Measurements from ENCODE around the gene SAMD11. TPM values are rescaled to one million over a fixed set of nuclear protein-coding genes. Genes with fewer than 3 reads are reported as not detected.

The SAMD11 gene
- total RNA-seq, 1 experiment from 2014 or later: 13.5 TPM

- Mint-ChIP-seq H3K36me3 (ENCODE audit: insufficient read depth in 1 of 3, low read depth in 3 of 3) (peaks cover 6 to 47% (median 38%) of the 10 kb centered on the region in 3 experiments; a peak in 6 of 7 replicates), H3K27me3 (ENCODE audit: low read depth) (peaks cover 19% of the 10 kb centered on the region), H3K4me3 (peak within 1 kb of the TSS; percentile 58 to 94), H3K9me3 (no peaks in the 10 kb centered on the region; a peak in 1 of 5 replicates), H3K27ac (no peak within 1 kb of the TSS; a peak in 1 of 7 replicates), H3K4me1 (peaks cover 7 to 11% of the 10 kb centered on the region in 2 experiments)
- Histone ChIP-seq H3K79me1 (ENCODE audit: insufficient read depth, low read depth, low read length, poor library complexity, severe bottlenecking) (peaks cover 4% of the 10 kb centered on the region), H3K23me2 (ENCODE audit: insufficient read length, low read depth, low read length, poor library complexity, severe bottlenecking) (peaks cover 3% of the 10 kb centered on the region), H2AK5ac (ENCODE audit: insufficient read length, low read length) (no peak within 1 kb of the TSS), H3T11ph (ENCODE audit: low read length) (no peak within 1 kb of the TSS), H3K56ac (ENCODE audit: insufficient read length, low read depth, low read length) (no peak within 1 kb of the TSS), H3K27me3 (ENCODE audit: insufficient read depth, low read length) (peaks cover 4% of the 10 kb centered on the region; the same call in 1 of the 2 replicates), H3K4me2 (ENCODE audit: insufficient read depth, insufficient read length, low read length) (peak within 1 kb of the TSS; percentile 8), H4K91ac (ENCODE audit: insufficient read length, low read depth, low read length) (no peak within 1 kb of the TSS), H4K20me1 (ENCODE audit: control insufficient read depth, insufficient read depth, insufficient read length) (no peaks in the 10 kb centered on the region), H3K18ac (ENCODE audit: insufficient read length, low read depth, low read length) (no peak within 1 kb of the TSS), H2AFZ (ENCODE audit: low read length) (no peak within 1 kb of the TSS), H4K5ac (ENCODE audit: insufficient read length, low read depth, low read length) (no peak within 1 kb of the TSS), H2BK20ac (ENCODE audit: low read depth, low read length, poor library complexity, severe bottlenecking) (no peak within 1 kb of the TSS), H3K14ac (ENCODE audit: insufficient read depth, low read length) (no peak within 1 kb of the TSS; the same call in 1 of the 2 replicates), H2BK15ac (ENCODE audit: low read depth, low read length) (no peak within 1 kb of the TSS), H4K8ac (replicated peaks; ENCODE audit: insufficient read length, low read depth, low read length) (no peak within 1 kb of the TSS), H3K27ac (ENCODE audit: insufficient read length, low read depth, low read length) (no peak within 1 kb of the TSS), H3K79me2 (ENCODE audit: insufficient read depth, low read length) (peaks cover 5% of the 10 kb centered on the region; the same call in 1 of the 2 replicates), H3K9me3 (ENCODE audit: control insufficient read depth, low read depth, low read length) (no peaks in the 10 kb centered on the region), H2BK5ac (ENCODE audit: insufficient read length, low read length) (no peak within 1 kb of the TSS), H3K9ac (ENCODE audit: extremely low read depth, insufficient read length, low read length) (no peak within 1 kb of the TSS), H2BK12ac (ENCODE audit: insufficient read length, low read depth, low read length) (no peak within 1 kb of the TSS), H3K23ac (ENCODE audit: insufficient read length, low read depth, low read length) (no peak within 1 kb of the TSS), H3K4ac (ENCODE audit: low read depth, low read length) (no peak within 1 kb of the TSS), H3K4me1 (ENCODE audit: insufficient read depth, low read length) (no peaks in the 10 kb centered on the region), H2BK120ac (ENCODE audit: low read depth, low read length, poor library complexity, severe bottlenecking) (no peak within 1 kb of the TSS)
- peak; percentile 82 for DNase-seq
- TF ChIP-seq CTCF (conservative IDR thresholded peaks at IDR 0.05): no peak
- no CpG with 5 or more reads among the region's 109 CpGs for WGBS (ENCODE audit: extremely low coverage, insufficient read length, low lambda C conversion rate)
These were observed 36.8 kb downstream of the SAMD11 start, which contains the start of gene KLHL17 for GRCh38 chr1:960363-961131. TSS of gene KLHL17 (plus strand) at chr1:960584. CDS start at chr1:960694, 110 bp downstream.

All from H9 (cell line).